C4-2B (cell line): ENCODE results near the gene TSPAN9.

Source experiments
- H3K27ac ChIP-seq: fragments of 450-650 bp; 2 replicates; pipeline ENCODE4 v1.5.1; 2017
- CTCF ChIP-seq: fragments of 450-650 bp; conservative IDR thresholded peaks from 2 replicates; pipeline ENCODE4 v1.5.1; 2017; ENCODE audit warnings: mild to moderate bottlenecking
- ZFX ChIP-seq: fragments of 450-650 bp; IDR thresholded peaks from 2 replicates; pipeline ENCODE4 v1.6.1; 2017

Gene TSPAN9

GRCh38 chr12:3086729-3087323, 9.6 kb downstream of the TSPAN9 start:
- H3K27ac ChIP-seq, result no peak overlapping the region

GRCh38 chr12:3087758-3088650, 10.8 kb downstream of the TSPAN9 start:
- TF ChIP-seq ZFX, result no peak
- no peak for TF ChIP-seq CTCF
- H3K27ac ChIP-seq, result no peak overlapping the region

More at GRCh38 chr12:3086729-3087323, 9.6 kb downstream of the TSPAN9 start:
- TF ChIP-seq CTCF, result no peak
- TF ChIP-seq ZFX, result no peak

- TF ChIP-seq ZFX (no peak), CTCF (no peak)
- no peak overlapping the region for H3K27ac ChIP-seq
Measured at GRCh38 chr12:3089588-3089987, 12.4 kb downstream of the TSPAN9 start.

GRCh38 chr12:3090240-3091037, 13.3 kb downstream of the TSPAN9 start:
- no peak overlapping the region for H3K27ac ChIP-seq
- TF ChIP-seq CTCF, result no peak
- TF ChIP-seq ZFX, result no peak

- no peak for TF ChIP-seq ZFX
- TF ChIP-seq CTCF, result no peak
Measured at GRCh38 chr12:3091038-3091319, 13.8 kb downstream of the TSPAN9 start.

GRCh38 chr12:3091382-3092241, 14.4 kb downstream of the TSPAN9 start:
- no peak overlapping the region for H3K27ac ChIP-seq
- TF ChIP-seq CTCF, result no peak
- no peak for TF ChIP-seq ZFX

More at GRCh38 chr12:3091038-3091319, 13.8 kb downstream of the TSPAN9 start:
- H3K27ac ChIP-seq, result no peak overlapping the region
